Endothelial cell of umbilical vein (primary cell): ENCODE measurements around the gene UBAC1. TPM values are rescaled to one million over a fixed set of nuclear protein-coding genes. Genes with fewer than 3 reads are reported as not detected.

Experiments used
- BruUV-seq: library from RNA; stranded (reverse); fragments of 400-500 nt; replicated peaks from 2 replicates; lab custom pipeline; 2021; lab: Mats Ljungman, UMichigan
- CTCF ChIA-PET: fragments of 300-600, 350-600 bp; sonication (Branson Sonifier 250); formaldehyde crosslinking; loops from one replicate; lab custom pipeline; 2021; ENCODE audit warnings: antibody characterized with exemption, inconsistent platforms; lab: Charles Lee
- POLR2A ChIA-PET: fragments of 300-600, 350-600 bp; sonication (Branson Sonifier 250); formaldehyde crosslinking; loops from one replicate; lab custom pipeline; 2021; ENCODE audit warnings: antibody characterized with exemption, inconsistent platforms; lab: Charles Lee
- DNase-seq: peaks from one replicate; pipeline ENCODE4 v3.0.0-alpha.2; 2011; ENCODE audit warnings: low read depth, low spot score
- FAIRE-seq: peaks from 2 replicates; lab custom pipeline; 2011; peaks lifted over from hg19 to GRCh38; lab: Jason Lieb, UNC
- H2AFZ ChIP-seq: 2 replicates; pipeline ENCODE4 v1.6.0; 2012; ENCODE audit warnings: low read depth, low read length, control low read depth, inconsistent platforms
- H3K27ac ChIP-seq: 2 replicates; pipeline ENCODE4 v1.5.1; 2011; ENCODE audit warnings: low read depth, mild to moderate bottlenecking, control low read depth, low read length, moderate library complexity; ENCODE audit not compliant: insufficient read depth
- H3K27me3 ChIP-seq, 2 experiments: 2 replicates each; pipeline versions ENCODE4 v1.6.0 to v1.6.1; 2011; ENCODE audit warnings: low read length in 2 of 2, mixed read lengths in 1 of 2; ENCODE audit not compliant: control insufficient read depth in 2 of 2, insufficient read depth in 2 of 2
- H3K36me3 ChIP-seq, 2 experiments: 2 replicates in 1 of 2; 3 replicates in 1 of 2; pipeline ENCODE4 v1.5.1; 2011; ENCODE audit warnings: low read length in 2 of 2, mild to moderate bottlenecking in 1 of 2, moderate library complexity in 1 of 2; ENCODE audit not compliant: control insufficient read depth in 2 of 2, insufficient read depth in 2 of 2; ENCODE audit errors: extremely low read depth in 1 of 2
- H3K4me1 ChIP-seq: 3 replicates; pipeline ENCODE4 v1.5.1; 2011; ENCODE audit warnings: mild to moderate bottlenecking, low read length; ENCODE audit not compliant: control insufficient read depth, insufficient read depth; ENCODE audit errors: extremely low read depth
- H3K4me2 ChIP-seq: 2 replicates; pipeline ENCODE4 v1.6.1; 2011; ENCODE audit warnings: low read length, control low read depth, mixed read lengths; ENCODE audit not compliant: insufficient read depth
- H3K4me3 ChIP-seq, 3 experiments: fragments of 200-600 bp in 1 of 3; sonication (generic), shearing (Covaris generic) in 1 of 3; replicated peaks in 1 of 3; 2 replicates each; pipeline ENCODE4 v1.5.1; 2011 to 2016; ENCODE audit warnings: control low read depth in 3 of 3, low read length in 3 of 3, mild to moderate bottlenecking in 2 of 3, inconsistent platforms in 1 of 3, low read depth in 1 of 3, moderate library complexity in 1 of 3; ENCODE audit not compliant: insufficient read depth in 1 of 3
- H3K79me2 ChIP-seq: 2 replicates; pipeline ENCODE4 v1.6.0; 2012; ENCODE audit warnings: low read length, inconsistent platforms; ENCODE audit not compliant: control insufficient read depth, insufficient read depth
- H3K9ac ChIP-seq: replicated peaks from 2 replicates; pipeline ENCODE3; 2011; ENCODE audit warnings: low read length, control low read depth; ENCODE audit not compliant: insufficient read depth; ENCODE audit errors: extremely low read depth
- H3K9me1 ChIP-seq: replicated peaks from 3 replicates; pipeline ENCODE4 v1.6.0; 2011; ENCODE audit warnings: mild to moderate bottlenecking, low read length; ENCODE audit not compliant: control insufficient read depth, insufficient read depth; ENCODE audit errors: extremely low read depth
- H3K9me3 ChIP-seq: replicated peaks from 2 replicates; pipeline ENCODE4 v1.5.1; 2012; ENCODE audit warnings: low read length, inconsistent platforms; ENCODE audit not compliant: control insufficient read depth, insufficient read depth
- H4K20me1 ChIP-seq: replicated peaks from 2 replicates; pipeline ENCODE3; 2011; ENCODE audit warnings: mild to moderate bottlenecking, low read length; ENCODE audit not compliant: control insufficient read depth, insufficient read depth; ENCODE audit errors: extremely low read depth
- EZH2 ChIP-seq: IDR thresholded peaks from 2 replicates; pipeline ENCODE4 v1.6.1; 2012; ENCODE audit warnings: borderline replicate concordance, low read depth, mild to moderate bottlenecking, moderate library complexity, low read length, inconsistent platforms; ENCODE audit not compliant: severe bottlenecking
- FOS ChIP-seq: IDR thresholded peaks from 2 replicates; pipeline ENCODE4 v1.6.1; 2011; ENCODE audit warnings: mild to moderate bottlenecking, low read length, moderate library complexity, borderline replicate concordance; ENCODE audit not compliant: insufficient read depth
- GATA2 ChIP-seq: IDR thresholded peaks from 2 replicates; pipeline ENCODE4 v1.7.0; 2011; ENCODE audit warnings: low read depth, mild to moderate bottlenecking, moderate library complexity, mixed read lengths, low read length; ENCODE audit not compliant: insufficient read length, insufficient read depth
- JUN ChIP-seq: IDR thresholded peaks from 2 replicates; pipeline ENCODE4 v1.6.1; 2011; ENCODE audit warnings: borderline replicate concordance, low read depth; ENCODE audit not compliant: insufficient read length, insufficient read depth
- MYC ChIP-seq: IDR thresholded peaks from one replicate; pipeline ENCODE4 v1.6.1; 2011; ENCODE audit warnings: mild to moderate bottlenecking, low read depth, low read length
- POLR2A ChIP-seq: IDR thresholded peaks from 2 replicates; pipeline ENCODE4 v1.6.1; 2012; ENCODE audit warnings: low read depth, mild to moderate bottlenecking, control low read depth, low read length
- POLR2AphosphoS5 ChIP-seq: IDR thresholded peaks from 2 replicates; pipeline ENCODE4 v1.6.1; 2012; ENCODE audit warnings: low read depth, mild to moderate bottlenecking, control low read depth, low read length, moderate library complexity; ENCODE audit not compliant: insufficient read depth
- dilution Hi-C: fragments of 300-500 bp; cut with MboI; formaldehyde crosslinking; loops from one replicate; pipeline ENCODE4 v1.15.0; 2019; ENCODE audit warnings: low sequenced_read_pairs; ENCODE audit not compliant: extremely low pct_ligation_motif_present
- intact Hi-C: fragments of 100-400 bp; cut with micrococcal nuclease; formaldehyde crosslinking; loops from one replicate; pipeline ENCODE4 v1.10.0; 2022
- polyA plus RNA-seq, 4 experiments: library from polyadenylated mRNA; depleted of rRNA in 3 of 4; stranded (reverse) in 3 of 4; unstranded in 1 of 4; fragments of >200 nt; gene quantifications; 2 replicates each; pipeline versions ENCODE4 v1.2.1 to v1.2.3, GENCODE V29; 2011 to 2012; ENCODE audit warnings: missing spikeins in 1 of 4
- total RNA-seq: library from RNA; stranded (reverse); gene quantifications from 2 replicates; pipeline ENCODE4 v1.2.3, GENCODE V29; 2021
- TF ChIP-seq, protein P1 (sequence below), 2 donors: IDR thresholded peaks; 1 replicate in 1 of 2; 2 replicates in 1 of 2; pipeline ENCODE4 v1.5.1; 2011; ENCODE audit warnings: low read length in 2 of 2, mild to moderate bottlenecking in 2 of 2, moderate library complexity in 2 of 2, control low read depth in 1 of 2, inconsistent platforms in 1 of 2, low read depth in 1 of 2; ENCODE audit not compliant: insufficient read depth in 1 of 2; ENCODE audit errors: extremely low read depth in 1 of 2
- TF ChIP-seq, protein P2 (sequence below): IDR thresholded peaks from 2 replicates; pipeline ENCODE4 v1.6.1; 2011; ENCODE audit not compliant: insufficient read depth, insufficient read length

The UBAC1 gene
- total and polyA plus RNA-seq, 2 donors (not counting 3 experiments of a cell fraction or from before 2014, with no cell fraction given), result 39.5 to 56.7 TPM

GRCh38 chr9:135997090-135998015 lies 36.2 kb upstream of the UBAC1 start:
- dilution Hi-C loops, result no loop called here
- intact Hi-C loops, result no loop called here
- FAIRE-seq, result no peak
- no peaks in the 10 kb centered on the region for H3K36me3 ChIP-seq
- peaks cover 11% of the 10 kb centered on the region for H3K4me1 ChIP-seq
- H3K9ac ChIP-seq, result no peak overlapping the region
- no peak overlapping the region for H3K4me3 ChIP-seq
- CTCF ChIA-PET, result interaction anchor here (1.0 to 1.4 kb wide), 4 partner anchors 10 to 92 kb away, joined by 3 to 4 read pairs (median 3); no protein-coding TSS in a partner anchor
- no peaks in the 10 kb centered on the region for H4K20me1 ChIP-seq
- H3K4me2 ChIP-seq, result no peak overlapping the region
- no peak for TF ChIP-seq MYC
- TF ChIP-seq POLR2A, result no peak
- no peak for TF ChIP-seq POLR2AphosphoS5
- TF ChIP-seq FOS, result no peak
- no peak for TF ChIP-seq EZH2
- TF ChIP-seq, protein P1, sequence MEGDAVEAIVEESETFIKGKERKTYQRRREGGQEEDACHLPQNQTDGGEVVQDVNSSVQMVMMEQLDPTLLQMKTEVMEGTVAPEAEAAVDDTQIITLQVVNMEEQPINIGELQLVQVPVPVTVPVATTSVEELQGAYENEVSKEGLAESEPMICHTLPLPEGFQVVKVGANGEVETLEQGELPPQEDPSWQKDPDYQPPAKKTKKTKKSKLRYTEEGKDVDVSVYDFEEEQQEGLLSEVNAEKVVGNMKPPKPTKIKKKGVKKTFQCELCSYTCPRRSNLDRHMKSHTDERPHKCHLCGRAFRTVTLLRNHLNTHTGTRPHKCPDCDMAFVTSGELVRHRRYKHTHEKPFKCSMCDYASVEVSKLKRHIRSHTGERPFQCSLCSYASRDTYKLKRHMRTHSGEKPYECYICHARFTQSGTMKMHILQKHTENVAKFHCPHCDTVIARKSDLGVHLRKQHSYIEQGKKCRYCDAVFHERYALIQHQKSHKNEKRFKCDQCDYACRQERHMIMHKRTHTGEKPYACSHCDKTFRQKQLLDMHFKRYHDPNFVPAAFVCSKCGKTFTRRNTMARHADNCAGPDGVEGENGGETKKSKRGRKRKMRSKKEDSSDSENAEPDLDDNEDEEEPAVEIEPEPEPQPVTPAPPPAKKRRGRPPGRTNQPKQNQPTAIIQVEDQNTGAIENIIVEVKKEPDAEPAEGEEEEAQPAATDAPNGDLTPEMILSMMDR (IDR thresholded peaks at IDR 0.05; ENCODE audit: extremely low read depth in 1 of 2, insufficient read depth in 1 of 2, low read depth in 1 of 2, low read length in 2 of 2), result no peak
- TF ChIP-seq, protein P2, sequence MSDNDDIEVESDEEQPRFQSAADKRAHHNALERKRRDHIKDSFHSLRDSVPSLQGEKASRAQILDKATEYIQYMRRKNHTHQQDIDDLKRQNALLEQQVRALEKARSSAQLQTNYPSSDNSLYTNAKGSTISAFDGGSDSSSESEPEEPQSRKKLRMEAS, result no peak
- no peak for TF ChIP-seq JUN
- no peak for TF ChIP-seq GATA2
- POLR2A ChIA-PET, result no interaction called here
- no peak overlapping the region for H2AFZ ChIP-seq
- no peak overlapping the region for H3K27ac ChIP-seq
- no peak for DNase-seq
- no TSS peak for BruUV-seq
- H3K9me1 ChIP-seq, result no peaks in the 10 kb centered on the region
- no peaks in the 10 kb centered on the region for H3K27me3 ChIP-seq
- H3K79me2 ChIP-seq, result no peaks in the 10 kb centered on the region
- H3K9me3 ChIP-seq, result no peaks in the 10 kb centered on the region
